ENCODE data around the gene ADAMTS17.

The ADAMTS17 gene

GRCh38 chr15:100206643-100207042 lies 135.1 kb downstream of the ADAMTS17 start:
- DNase-seq (ENCODE audit: low read depth), result no peak
- no peak overlapping the region for H3K4me3 ChIP-seq (replicated peaks; ENCODE audit: low read depth, low read length)
- TF ChIP-seq, protein P1, sequence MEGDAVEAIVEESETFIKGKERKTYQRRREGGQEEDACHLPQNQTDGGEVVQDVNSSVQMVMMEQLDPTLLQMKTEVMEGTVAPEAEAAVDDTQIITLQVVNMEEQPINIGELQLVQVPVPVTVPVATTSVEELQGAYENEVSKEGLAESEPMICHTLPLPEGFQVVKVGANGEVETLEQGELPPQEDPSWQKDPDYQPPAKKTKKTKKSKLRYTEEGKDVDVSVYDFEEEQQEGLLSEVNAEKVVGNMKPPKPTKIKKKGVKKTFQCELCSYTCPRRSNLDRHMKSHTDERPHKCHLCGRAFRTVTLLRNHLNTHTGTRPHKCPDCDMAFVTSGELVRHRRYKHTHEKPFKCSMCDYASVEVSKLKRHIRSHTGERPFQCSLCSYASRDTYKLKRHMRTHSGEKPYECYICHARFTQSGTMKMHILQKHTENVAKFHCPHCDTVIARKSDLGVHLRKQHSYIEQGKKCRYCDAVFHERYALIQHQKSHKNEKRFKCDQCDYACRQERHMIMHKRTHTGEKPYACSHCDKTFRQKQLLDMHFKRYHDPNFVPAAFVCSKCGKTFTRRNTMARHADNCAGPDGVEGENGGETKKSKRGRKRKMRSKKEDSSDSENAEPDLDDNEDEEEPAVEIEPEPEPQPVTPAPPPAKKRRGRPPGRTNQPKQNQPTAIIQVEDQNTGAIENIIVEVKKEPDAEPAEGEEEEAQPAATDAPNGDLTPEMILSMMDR (IDR thresholded peaks at IDR 0.05; ENCODE audit: low read length, missing control alignments), result no peak

DNA sequence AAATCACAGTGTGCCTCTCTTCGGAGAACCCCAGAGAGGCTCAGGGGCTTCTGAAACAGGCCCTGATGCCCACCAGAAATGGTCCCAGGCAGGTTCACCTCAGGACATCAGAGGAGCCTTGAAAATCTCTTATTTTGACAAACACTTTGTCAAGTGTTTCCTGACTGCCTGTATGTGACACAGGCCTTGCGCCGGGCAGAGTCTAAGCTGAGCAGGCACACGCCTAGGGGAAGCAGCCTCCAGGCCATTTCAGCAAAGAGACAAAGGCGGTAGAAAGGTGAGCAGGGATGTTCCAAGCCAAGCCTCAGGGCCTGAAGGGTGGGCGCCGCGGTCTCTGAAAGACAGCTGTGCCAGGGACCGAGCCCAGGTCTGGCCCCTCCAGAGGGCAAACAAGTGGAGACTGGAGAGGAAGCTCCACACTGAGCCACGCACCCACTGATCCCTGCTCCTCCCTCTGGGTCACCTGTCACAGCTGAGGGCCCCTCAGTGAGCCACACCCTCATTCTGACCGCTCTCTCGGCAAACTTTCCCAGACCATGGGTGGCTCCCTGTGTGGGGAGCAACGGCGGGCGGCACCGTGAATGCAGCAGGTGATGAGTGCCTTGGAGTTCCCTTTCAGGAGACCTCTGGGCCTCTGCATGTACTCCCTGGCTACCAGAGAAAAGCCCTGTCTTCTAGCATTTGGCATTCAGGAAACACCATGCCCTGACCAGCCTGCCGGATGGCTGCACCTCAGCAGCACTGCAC lies 136.1 kb downstream of the ADAMTS17 start:
- no peak for DNase-seq (ENCODE audit: low read depth)
- TF ChIP-seq, protein P1 (IDR thresholded peaks at IDR 0.05; ENCODE audit: low read length, missing control alignments), result no peak
- no peak overlapping the region for H3K4me3 ChIP-seq (replicated peaks; ENCODE audit: low read depth, low read length)

- TF ChIP-seq, protein P1 (IDR thresholded peaks at IDR 0.05; ENCODE audit: low read length, missing control alignments), result no peak
- no peak overlapping the region for H3K4me3 ChIP-seq (replicated peaks; ENCODE audit: low read depth, low read length)
- DNase-seq (ENCODE audit: low read depth), result no peak
Measured at GRCh38 chr15:100204771-100205170, 137.0 kb downstream of the ADAMTS17 start.

GRCh38 chr15:100204211-100204610 lies 137.6 kb downstream of the ADAMTS17 start:
- H3K4me3 ChIP-seq (replicated peaks; ENCODE audit: low read depth, low read length), result no peak overlapping the region
- DNase-seq (ENCODE audit: low read depth), result no peak
- TF ChIP-seq, protein P1 (IDR thresholded peaks at IDR 0.05; ENCODE audit: low read length, missing control alignments), result no peak

DNA sequence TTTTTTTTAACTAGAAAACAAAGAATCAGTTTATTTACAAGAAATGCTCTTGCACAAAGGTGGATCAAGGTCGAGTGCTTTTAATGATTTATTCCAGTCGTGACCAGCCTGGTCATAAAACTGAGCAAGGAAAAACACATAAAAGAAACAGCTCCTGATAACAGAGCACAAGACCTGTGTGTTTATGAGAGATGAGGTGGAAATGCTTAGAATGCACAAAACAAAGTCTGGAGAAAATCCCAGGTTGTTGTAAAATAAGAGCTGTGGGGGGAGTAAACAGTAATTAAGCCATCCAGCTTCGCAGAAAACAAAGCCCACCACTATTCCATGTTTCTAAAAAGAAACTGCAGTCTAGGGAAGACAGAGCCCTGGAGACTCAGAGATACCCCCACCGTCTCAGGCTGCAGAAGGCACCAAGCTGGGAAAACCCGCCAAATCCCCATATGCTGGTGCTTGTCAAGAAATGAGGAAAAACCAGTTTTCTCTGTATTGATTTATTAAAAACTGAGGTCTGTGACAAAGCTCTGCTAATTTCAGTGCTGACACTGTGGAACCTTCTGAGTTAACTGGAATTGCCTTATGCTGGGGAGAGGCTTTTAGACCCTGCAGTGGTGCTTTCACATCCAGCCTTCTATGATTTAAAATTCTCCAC lies 139.3 kb downstream of the ADAMTS17 start:
- H3K4me3 ChIP-seq (replicated peaks; ENCODE audit: low read depth, low read length), result no peak overlapping the region
- TF ChIP-seq, protein P1 (IDR thresholded peaks at IDR 0.05; ENCODE audit: low read length, missing control alignments), result no peak
- DNase-seq (ENCODE audit: low read depth), result no peak

- DNase-seq (ENCODE audit: low read depth), result no peak
- TF ChIP-seq, protein P1 (IDR thresholded peaks at IDR 0.05; ENCODE audit: low read length, missing control alignments), result no peak
- H3K4me3 ChIP-seq (replicated peaks; ENCODE audit: low read depth, low read length), result no peak overlapping the region
Measured at GRCh38 chr15:100201376-100202280, 140.1 kb downstream of the ADAMTS17 start.
